K562 (cell line): Measurements from ENCODE around the gene RFLNA.

Source experiments
- FOXP1 ChIP-seq: sonication (generic); formaldehyde crosslinking; IDR thresholded peaks from 2 replicates; pipeline ENCODE4 v1.8.0; 2022; ENCODE audit warnings: mild to moderate bottlenecking, missing genetic modification reagents
- TAF1 ChIP-seq: IDR thresholded peaks from 2 replicates; pipeline ENCODE4 v1.6.1; 2011; ENCODE audit warnings: mild to moderate bottlenecking, low read length, moderate library complexity; ENCODE audit not compliant: insufficient read depth, control insufficient read depth, severe bottlenecking; ENCODE audit errors: extremely low read depth
- TF ChIP-seq, protein P1 (sequence below): sonication (generic); formaldehyde crosslinking; IDR thresholded peaks from 2 replicates; pipeline ENCODE4 v1.4.0; 2020; ENCODE audit warnings: mild to moderate bottlenecking, missing genetic modification reagents
- TF ChIP-seq, protein P2 (sequence below), 3 experiments: IDR thresholded peaks in 2 of 3; conservative IDR thresholded peaks in 1 of 3; 2 replicates each; pipeline ENCODE4 v1.5.1; 2011 to 2012; ENCODE audit warnings: low read length in 3 of 3, mild to moderate bottlenecking in 3 of 3, control low read depth in 2 of 3, improper control_type of control experiment in 1 of 3, inconsistent platforms in 1 of 3, low read depth in 1 of 3, mixed read lengths in 1 of 3, moderate library complexity in 1 of 3; ENCODE audit not compliant: insufficient read depth in 2 of 3

DNA sequence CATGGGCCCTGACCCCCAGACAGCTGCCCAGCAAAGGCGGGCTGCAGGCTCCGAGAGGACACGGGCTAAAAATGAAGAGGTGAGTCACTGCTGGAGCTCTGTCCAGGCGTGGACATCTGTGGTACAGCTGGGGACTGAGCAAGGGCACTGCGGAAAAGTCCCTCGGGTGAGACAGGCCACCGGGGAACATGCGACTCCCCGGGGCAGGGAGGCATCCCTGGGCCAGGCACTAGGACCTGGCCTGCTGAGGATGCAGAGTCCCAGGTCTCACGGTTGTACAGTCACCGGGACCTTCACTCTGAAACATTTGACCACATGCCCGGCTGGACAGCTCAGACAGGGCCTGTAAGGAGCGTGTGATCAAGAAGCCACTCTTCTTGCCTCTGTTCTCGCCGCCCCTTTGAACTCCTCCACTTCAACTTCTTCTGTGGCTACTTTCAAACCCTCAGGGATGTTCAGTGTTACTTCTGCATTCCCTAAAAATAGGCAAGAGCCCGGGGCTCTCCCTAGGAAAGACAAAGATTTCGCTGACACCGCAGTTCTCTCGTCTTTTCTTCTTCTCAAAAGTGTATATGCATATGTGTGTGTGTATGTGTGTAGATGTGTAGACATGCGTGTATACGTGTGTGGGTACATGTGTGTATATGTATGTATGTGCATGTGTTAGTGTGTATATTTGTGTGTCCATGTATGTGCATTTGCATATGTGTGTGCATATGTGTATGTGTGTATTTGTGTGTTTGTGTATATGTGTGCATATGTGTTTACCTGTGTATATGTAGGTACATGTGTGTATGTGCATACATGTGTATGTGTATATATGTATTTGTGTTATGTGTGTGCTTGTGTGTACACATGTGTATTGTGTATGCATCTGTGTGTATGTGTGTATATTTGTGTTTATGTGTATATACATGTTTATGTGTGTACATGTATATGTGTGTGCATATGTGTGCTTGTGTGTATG lies 5.0 kb upstream of the RFLNA start:
- TF ChIP-seq, protein P1, sequence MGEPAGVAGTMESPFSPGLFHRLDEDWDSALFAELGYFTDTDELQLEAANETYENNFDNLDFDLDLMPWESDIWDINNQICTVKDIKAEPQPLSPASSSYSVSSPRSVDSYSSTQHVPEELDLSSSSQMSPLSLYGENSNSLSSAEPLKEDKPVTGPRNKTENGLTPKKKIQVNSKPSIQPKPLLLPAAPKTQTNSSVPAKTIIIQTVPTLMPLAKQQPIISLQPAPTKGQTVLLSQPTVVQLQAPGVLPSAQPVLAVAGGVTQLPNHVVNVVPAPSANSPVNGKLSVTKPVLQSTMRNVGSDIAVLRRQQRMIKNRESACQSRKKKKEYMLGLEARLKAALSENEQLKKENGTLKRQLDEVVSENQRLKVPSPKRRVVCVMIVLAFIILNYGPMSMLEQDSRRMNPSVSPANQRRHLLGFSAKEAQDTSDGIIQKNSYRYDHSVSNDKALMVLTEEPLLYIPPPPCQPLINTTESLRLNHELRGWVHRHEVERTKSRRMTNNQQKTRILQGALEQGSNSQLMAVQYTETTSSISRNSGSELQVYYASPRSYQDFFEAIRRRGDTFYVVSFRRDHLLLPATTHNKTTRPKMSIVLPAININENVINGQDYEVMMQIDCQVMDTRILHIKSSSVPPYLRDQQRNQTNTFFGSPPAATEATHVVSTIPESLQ (CRISPR knock-in tag), result no peak
- TF ChIP-seq FOXP1 (CRISPR knock-in tag) (no peak), TAF1 (no peak)
- TF ChIP-seq, protein P2, sequence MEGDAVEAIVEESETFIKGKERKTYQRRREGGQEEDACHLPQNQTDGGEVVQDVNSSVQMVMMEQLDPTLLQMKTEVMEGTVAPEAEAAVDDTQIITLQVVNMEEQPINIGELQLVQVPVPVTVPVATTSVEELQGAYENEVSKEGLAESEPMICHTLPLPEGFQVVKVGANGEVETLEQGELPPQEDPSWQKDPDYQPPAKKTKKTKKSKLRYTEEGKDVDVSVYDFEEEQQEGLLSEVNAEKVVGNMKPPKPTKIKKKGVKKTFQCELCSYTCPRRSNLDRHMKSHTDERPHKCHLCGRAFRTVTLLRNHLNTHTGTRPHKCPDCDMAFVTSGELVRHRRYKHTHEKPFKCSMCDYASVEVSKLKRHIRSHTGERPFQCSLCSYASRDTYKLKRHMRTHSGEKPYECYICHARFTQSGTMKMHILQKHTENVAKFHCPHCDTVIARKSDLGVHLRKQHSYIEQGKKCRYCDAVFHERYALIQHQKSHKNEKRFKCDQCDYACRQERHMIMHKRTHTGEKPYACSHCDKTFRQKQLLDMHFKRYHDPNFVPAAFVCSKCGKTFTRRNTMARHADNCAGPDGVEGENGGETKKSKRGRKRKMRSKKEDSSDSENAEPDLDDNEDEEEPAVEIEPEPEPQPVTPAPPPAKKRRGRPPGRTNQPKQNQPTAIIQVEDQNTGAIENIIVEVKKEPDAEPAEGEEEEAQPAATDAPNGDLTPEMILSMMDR (IDR thresholded peaks at IDR 0.05 in 2 of 3, conservative IDR thresholded peaks at IDR 0.05 in 1 of 3; ENCODE audit: insufficient read depth in 2 of 3, low read depth in 1 of 3, low read length in 3 of 3), result no peak
